ENCODE measurements around the gene FKBP7.

FKBP7 gene

DNA sequence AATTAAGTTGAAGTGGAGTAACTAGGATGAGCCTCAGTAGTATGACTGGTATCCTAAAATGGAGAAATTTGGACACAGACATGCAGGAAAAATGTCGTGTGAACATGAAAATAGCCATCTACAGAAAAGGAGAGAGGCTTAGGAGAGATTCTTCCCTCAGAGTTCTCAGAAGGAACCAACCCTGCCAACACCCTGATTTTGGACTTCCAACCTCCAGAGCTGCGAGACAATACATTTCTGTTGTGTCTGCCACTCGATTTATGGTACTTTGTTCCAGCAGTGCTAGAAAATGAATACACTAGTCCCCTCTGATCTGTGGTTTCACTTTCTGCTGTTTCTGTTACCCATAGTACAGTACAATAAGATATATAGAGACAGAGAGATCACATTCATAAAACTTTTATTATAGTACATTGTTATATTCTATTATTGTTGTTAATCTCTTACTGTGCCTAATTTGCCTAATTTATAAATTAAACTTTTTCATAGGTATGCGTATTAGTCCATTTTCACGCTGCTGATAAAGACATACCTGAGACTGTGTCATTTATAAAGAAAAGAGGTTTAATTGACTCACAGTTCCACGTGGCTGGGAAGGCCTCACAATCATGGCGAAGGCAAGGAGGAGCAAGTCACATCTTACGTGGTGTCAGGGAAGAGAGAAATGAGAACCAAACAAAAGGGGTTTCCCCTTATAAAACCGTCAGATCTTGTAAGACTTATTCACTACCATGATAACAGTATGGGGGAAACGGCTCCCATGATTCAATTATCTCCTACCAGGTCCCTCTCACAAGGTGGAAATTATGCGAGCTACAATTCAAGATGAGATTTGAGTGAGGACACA, 43.1 kb upstream of the FKBP7 start:
- TF ChIP-seq, protein P1, sequence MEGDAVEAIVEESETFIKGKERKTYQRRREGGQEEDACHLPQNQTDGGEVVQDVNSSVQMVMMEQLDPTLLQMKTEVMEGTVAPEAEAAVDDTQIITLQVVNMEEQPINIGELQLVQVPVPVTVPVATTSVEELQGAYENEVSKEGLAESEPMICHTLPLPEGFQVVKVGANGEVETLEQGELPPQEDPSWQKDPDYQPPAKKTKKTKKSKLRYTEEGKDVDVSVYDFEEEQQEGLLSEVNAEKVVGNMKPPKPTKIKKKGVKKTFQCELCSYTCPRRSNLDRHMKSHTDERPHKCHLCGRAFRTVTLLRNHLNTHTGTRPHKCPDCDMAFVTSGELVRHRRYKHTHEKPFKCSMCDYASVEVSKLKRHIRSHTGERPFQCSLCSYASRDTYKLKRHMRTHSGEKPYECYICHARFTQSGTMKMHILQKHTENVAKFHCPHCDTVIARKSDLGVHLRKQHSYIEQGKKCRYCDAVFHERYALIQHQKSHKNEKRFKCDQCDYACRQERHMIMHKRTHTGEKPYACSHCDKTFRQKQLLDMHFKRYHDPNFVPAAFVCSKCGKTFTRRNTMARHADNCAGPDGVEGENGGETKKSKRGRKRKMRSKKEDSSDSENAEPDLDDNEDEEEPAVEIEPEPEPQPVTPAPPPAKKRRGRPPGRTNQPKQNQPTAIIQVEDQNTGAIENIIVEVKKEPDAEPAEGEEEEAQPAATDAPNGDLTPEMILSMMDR (IDR thresholded peaks at IDR 0.05; ENCODE audit: low read depth, low read length), result no peak
- H3K4me3 ChIP-seq (ENCODE audit: low read depth, low read length), result no peak overlapping the region

DNA sequence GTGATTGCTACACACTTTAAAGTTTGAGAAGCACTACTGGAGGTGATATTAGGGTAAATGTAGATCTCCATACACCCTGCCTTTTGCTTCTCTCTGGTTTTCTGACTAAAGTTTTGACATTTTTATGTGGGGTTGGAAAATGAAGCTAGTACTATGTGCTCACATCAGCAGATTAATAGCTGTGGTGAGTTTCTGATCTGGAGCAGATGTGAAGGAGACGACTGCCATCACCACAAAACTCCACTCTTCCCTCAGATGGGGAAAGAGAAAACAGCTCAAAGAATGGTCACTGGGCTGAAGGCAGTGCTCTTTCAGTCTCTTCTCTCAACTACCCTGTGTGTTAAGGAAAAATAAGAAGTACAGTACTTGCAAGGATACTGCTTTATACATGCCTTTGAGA, 39.1 kb upstream of the FKBP7 start:
- TF ChIP-seq, protein P1 (IDR thresholded peaks at IDR 0.05; ENCODE audit: low read depth, low read length), result no peak

DNA sequence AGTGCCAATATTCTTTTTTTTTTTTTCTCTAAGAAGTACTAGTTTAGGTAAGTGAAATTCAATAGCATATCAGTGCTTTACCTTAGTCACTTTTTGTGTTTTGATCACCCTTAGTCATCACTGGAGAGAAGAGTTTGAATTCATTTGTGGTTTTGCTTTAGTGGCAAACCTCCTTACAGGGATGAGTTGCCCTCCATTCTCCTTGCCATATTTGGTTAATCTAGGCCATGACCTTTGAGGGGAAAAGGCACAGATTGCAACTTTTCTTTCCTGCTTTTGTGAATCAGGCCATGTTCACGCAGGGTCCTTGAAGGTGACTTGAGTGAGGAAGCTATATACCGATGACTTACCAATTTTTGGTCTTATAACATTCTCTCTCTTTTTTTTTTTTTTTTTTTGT, 36.3 kb upstream of the FKBP7 start:
- no peak overlapping the region for H3K4me3 ChIP-seq (ENCODE audit: low read depth, low read length)

More for the DNA sequence above, 39.1 kb upstream of the FKBP7 start:
- no peak overlapping the region for H3K4me3 ChIP-seq (ENCODE audit: low read depth, low read length)

DNA sequence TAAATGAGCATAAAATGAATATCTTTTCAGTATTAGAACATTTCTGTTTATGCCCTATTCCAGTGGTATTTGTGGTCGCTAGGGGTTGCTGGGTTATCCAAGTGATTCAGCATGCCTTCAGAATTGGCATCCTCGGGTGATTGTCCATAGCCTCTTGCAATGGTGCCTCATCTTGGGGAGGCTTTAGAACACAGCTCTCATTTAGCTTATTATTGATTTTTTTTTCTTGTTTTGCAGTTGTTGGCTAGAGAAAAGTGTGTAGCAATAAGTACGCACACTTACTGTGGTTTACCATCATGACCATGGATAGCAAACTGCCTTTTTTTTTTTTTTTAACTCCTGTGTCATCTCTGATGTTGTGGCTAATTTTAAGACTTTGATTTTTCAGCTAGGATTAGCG, 35.5 kb upstream of the FKBP7 start:
- H3K4me3 ChIP-seq (ENCODE audit: low read depth, low read length), result no peak overlapping the region
- TF ChIP-seq, protein P1 (IDR thresholded peaks at IDR 0.05; ENCODE audit: low read depth, low read length), result no peak

More for the DNA sequence above, 36.3 kb upstream of the FKBP7 start:
- TF ChIP-seq, protein P1 (IDR thresholded peaks at IDR 0.05; ENCODE audit: low read depth, low read length), result no peak

DNA sequence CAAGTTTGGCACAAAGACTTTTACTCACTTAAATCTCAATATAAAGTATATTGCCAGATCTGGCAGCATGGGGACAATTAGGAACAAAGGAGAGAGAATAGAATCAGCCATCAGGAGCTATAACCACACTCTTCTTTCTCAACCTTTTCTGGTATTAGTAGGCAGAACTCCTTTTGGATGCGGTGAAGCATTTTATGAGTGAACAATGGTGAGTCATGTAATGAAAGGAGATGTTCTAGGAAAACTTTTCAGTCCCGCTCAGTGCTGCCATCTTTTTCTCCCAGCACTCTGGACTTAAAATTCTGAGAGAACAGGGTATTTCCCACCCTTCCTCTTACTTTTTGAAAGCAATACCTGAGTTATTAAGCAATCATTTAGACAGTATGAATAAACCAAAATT, 34.1 kb upstream of the FKBP7 start:
- TF ChIP-seq, protein P1 (IDR thresholded peaks at IDR 0.05; ENCODE audit: low read depth, low read length), result no peak
- H3K4me3 ChIP-seq (ENCODE audit: low read depth, low read length), result no peak overlapping the region

DNA sequence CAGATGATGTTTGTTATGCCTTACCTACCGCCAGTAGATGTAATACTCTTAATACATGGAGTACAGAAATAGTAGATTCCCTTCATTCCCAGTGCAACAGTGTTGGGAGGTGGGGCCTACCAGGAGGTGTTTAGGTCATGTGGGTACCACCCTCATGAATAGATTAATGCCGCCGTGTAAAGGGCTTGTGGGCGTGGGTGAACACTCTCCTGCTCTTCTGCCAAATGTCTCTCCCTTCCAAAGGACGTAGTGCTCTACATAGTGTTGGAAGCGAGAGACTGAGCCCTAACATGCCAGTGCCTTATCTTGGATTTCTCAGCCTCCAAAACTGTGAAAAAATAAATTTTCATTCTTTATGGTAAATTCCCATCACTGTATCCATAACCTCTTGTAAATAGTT, 32.0 kb upstream of the FKBP7 start:
- TF ChIP-seq, protein P1 (IDR thresholded peaks at IDR 0.05; ENCODE audit: low read depth, low read length), result no peak

DNA sequence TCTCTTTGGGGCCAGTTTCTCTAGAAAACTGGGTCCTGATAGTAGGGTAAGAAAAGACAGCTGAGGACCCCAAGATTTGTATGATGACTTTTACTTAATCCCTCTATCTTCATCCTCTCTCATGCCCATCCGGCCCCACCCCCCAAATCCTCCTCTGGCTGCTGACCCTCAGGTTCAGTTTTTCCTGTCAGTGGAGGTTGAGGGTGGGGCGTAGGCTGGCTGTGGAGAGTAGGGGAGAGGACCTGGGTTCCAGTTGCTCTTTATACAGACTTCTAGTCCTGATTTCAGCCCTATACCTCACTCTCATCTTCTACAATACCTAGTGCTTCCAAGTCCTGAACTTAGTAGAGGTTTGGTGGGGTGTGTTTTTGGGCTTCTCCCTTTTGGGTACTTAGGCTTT, 30.2 kb upstream of the FKBP7 start:
- H3K4me3 ChIP-seq (ENCODE audit: low read depth, low read length), result no peak overlapping the region
- TF ChIP-seq, protein P1 (IDR thresholded peaks at IDR 0.05; ENCODE audit: low read depth, low read length), result no peak

More for the DNA sequence above, 32.0 kb upstream of the FKBP7 start:
- H3K4me3 ChIP-seq (ENCODE audit: low read depth, low read length), result no peak overlapping the region
